HS-27A (cell line): ENCODE measurements around the gene SDR9C7.

Source experiments
- DNase-seq: peaks from one replicate; pipeline ENCODE4 v3.0.0-alpha.2; 2012; ENCODE audit warnings: low read depth, missing footprints

SDR9C7 gene

GRCh38 chr12:56874821-56875220 lies 59.4 kb downstream of the SDR9C7 start:
- DNase-seq: no peak

DNA sequence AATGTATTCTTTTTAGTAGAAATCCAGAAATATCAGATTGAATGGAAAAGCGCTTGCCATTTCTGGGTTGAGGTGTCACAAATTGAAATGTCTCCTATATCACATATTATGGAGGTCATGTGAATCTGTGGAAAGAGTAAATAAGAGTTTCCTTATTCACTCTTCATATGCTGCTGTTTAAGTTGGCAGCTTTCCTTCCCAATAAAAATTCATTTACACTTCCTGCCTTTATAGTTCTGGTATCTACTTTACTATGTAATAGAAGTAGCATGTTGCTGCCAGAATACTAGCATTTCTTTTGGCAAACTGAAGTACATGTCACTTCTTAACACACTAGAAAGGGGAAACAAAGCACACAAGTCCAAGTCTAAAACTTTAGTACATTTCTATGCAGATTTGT lies 60.8 kb downstream of the SDR9C7 start:
- no peak for DNase-seq
